B cell (primary cell): ENCODE results near the gene FOXK1. TPM values are rescaled to one million over a fixed set of nuclear protein-coding genes. Genes with fewer than 3 reads are reported as not detected.

Source experiments
- ATAC-seq: fragments of 200-7000 bp; cut with Tn5 transposase; one replicate; pipeline ENCODE4 v1.10.0; 2021; ENCODE audit warnings: low read depth, mild to moderate bottlenecking, moderate number of reproducible peaks, moderate library complexity
- CTCF ChIA-PET: fragments of 350-600 bp; sonication (Branson Sonifier 250); formaldehyde crosslinking; loops from one replicate; lab custom pipeline; 2021; ENCODE audit warnings: antibody characterized with exemption, inconsistent platforms; lab: Charles Lee
- POLR2A ChIA-PET: fragments of 350-600 bp; sonication (Branson Sonifier 250); formaldehyde crosslinking; loops from one replicate; lab custom pipeline; 2021; ENCODE audit warnings: antibody characterized with exemption; lab: Charles Lee
- DNase-seq: peaks from one replicate; pipeline ENCODE4 v3.0.0; 2013
- H2AFZ ChIP-seq: 2 replicates; pipeline ENCODE4 v1.6.1; 2012; ENCODE audit warnings: mild to moderate bottlenecking, low read depth, low read length; ENCODE audit not compliant: insufficient read depth, poor library complexity, severe bottlenecking
- H3K27ac ChIP-seq, 2 donors: 1 replicate in 1 of 2; 2 replicates in 1 of 2; pipeline ENCODE4 v1.5.1; 2012 to 2013; ENCODE audit warnings: low read length in 2 of 2, mild to moderate bottlenecking in 2 of 2, moderate library complexity in 1 of 2
- H3K27me3 ChIP-seq, 4 experiments: fragments of 200-600 bp in 1 of 4; sonication (generic) in 1 of 4; replicated peaks in 1 of 4; 1 replicate in 2 of 4; 2 replicates in 2 of 4; pipeline versions ENCODE4 v1.6.1 to v1.7.0; 2013 to 2016; ENCODE audit warnings: low read length in 3 of 4, mild to moderate bottlenecking in 2 of 4, mixed read lengths in 1 of 4, moderate library complexity in 1 of 4; ENCODE audit not compliant: insufficient read depth in 4 of 4, control insufficient read depth in 3 of 4; ENCODE audit errors: control extremely low read depth in 1 of 4
- H3K36me3 ChIP-seq, 2 experiments: replicated peaks in 1 of 2; 1 replicate in 1 of 2; 2 replicates in 1 of 2; pipeline versions ENCODE4 v1.6.1 to v1.7.1; 2013; ENCODE audit warnings: low read length in 1 of 2; ENCODE audit not compliant: insufficient read depth in 2 of 2, control insufficient read depth in 1 of 2; ENCODE audit errors: control extremely low read depth in 1 of 2, extremely low read depth in 1 of 2
- H3K4me1 ChIP-seq, 2 donors: fragments of 200-600 bp in 1 of 2; sonication (generic) in 1 of 2; 1 replicate in 1 of 2; 2 replicates in 1 of 2; pipeline versions ENCODE4 v1.5.1 to v1.6.1; 2013 to 2017; ENCODE audit warnings: low read length in 2 of 2; ENCODE audit not compliant: control insufficient read depth in 2 of 2, insufficient read depth in 2 of 2
- H3K4me2 ChIP-seq: replicated peaks from 2 replicates; pipeline ENCODE3; 2012; ENCODE audit warnings: mild to moderate bottlenecking, low read depth, low read length; ENCODE audit not compliant: poor library complexity, severe bottlenecking
- H3K4me3 ChIP-seq, 5 experiments: fragments of 200-600 bp in 1 of 5; sonication (generic) in 1 of 5; 1 replicate in 3 of 5; 2 replicates in 2 of 5; pipeline versions ENCODE4 v1.5.1 to v1.7.0; 2011 to 2016; ENCODE audit warnings: low read length in 4 of 5, mild to moderate bottlenecking in 4 of 5, low read depth in 2 of 5, control low read depth in 1 of 5, moderate library complexity in 1 of 5; ENCODE audit not compliant: insufficient read depth in 1 of 5; ENCODE audit errors: control extremely low read depth in 1 of 5, extremely low read depth in 1 of 5
- H3K79me2 ChIP-seq: fragments of 200-600 bp; sonication (generic); one replicate; pipeline ENCODE4 v1.6.0; 2016; ENCODE audit warnings: low read length; ENCODE audit not compliant: control insufficient read depth, insufficient read depth
- H3K9ac ChIP-seq: fragments of 200-600 bp; sonication (generic); 2 replicates; pipeline ENCODE4 v1.6.1; 2017; ENCODE audit warnings: mild to moderate bottlenecking, low read length, moderate library complexity
- H3K9me3 ChIP-seq, 3 donors: one replicate each; pipeline versions ENCODE4 v1.6.1 to v1.7.1; 2013; ENCODE audit warnings: low read length in 2 of 3; ENCODE audit not compliant: control insufficient read depth in 2 of 3, insufficient read depth in 1 of 3; ENCODE audit errors: control extremely low read depth in 1 of 3
- H4K20me1 ChIP-seq: 2 replicates; pipeline ENCODE4 v1.6.0; 2012; ENCODE audit warnings: mild to moderate bottlenecking, low read length; ENCODE audit not compliant: insufficient read depth, control insufficient read depth, poor library complexity, severe bottlenecking
- H3K27ac Mint-ChIP-seq: one replicate; pipeline ENCODE4 v1.8.0; 2021; ENCODE audit warnings: mixed read lengths
- H3K27me3 Mint-ChIP-seq: one replicate; pipeline ENCODE4 v1.8.0; 2021; ENCODE audit warnings: mixed read lengths
- H3K4me1 Mint-ChIP-seq: one replicate; pipeline ENCODE4 v1.8.0; 2021; ENCODE audit warnings: mixed read lengths
- H3K4me3 Mint-ChIP-seq: one replicate; pipeline ENCODE4 v1.8.0; 2021; ENCODE audit warnings: mixed read lengths
- H3K9me3 Mint-ChIP-seq: one replicate; pipeline ENCODE4 v1.8.0; 2022; ENCODE audit warnings: mixed read lengths; ENCODE audit not compliant: insufficient read depth
- CTCF ChIP-seq: fragments of 200-600 bp; IDR thresholded peaks from one replicate; pipeline ENCODE4 v1.8.0; 2022; ENCODE audit warnings: antibody characterized with exemption, mild to moderate bottlenecking
- EZH2 ChIP-seq: IDR thresholded peaks from 2 replicates; pipeline ENCODE4 v1.6.1; 2012; ENCODE audit warnings: borderline replicate concordance, low read depth, mild to moderate bottlenecking, moderate library complexity, low read length; ENCODE audit not compliant: insufficient read depth, poor library complexity, severe bottlenecking
- WGBS: methylation state at CpG from one replicate; pipeline ENCODE4 v1.1.5; 2013; ENCODE audit warnings: missing lambda C conversion rate; ENCODE audit not compliant: insufficient coverage; 5-methylcytosine and 5-hydroxymethylcytosine counted together
- intact Hi-C: fragments of 100-400 bp; cut with micrococcal nuclease; formaldehyde crosslinking; loops from one replicate; pipeline ENCODE4 v1.10.0; 2022
- polyA plus RNA-seq: library from polyadenylated mRNA; depleted of rRNA; stranded (reverse); fragments of >200 nt; gene quantifications from 2 replicates; pipeline ENCODE4 v1.2.3, GENCODE V29; 2012
- total RNA-seq, 2 donors: library from RNA; stranded (reverse); fragments of 120-200 nt in 1 of 2; gene quantifications; 1 replicate in 1 of 2; 2 replicates in 1 of 2; pipeline versions ENCODE4 v1.2.3 to v1.2.4, GENCODE V29; 2013 to 2022

Gene FOXK1
- total and polyA plus RNA-seq, 2 donors (not counting 1 experiment from before 2014, with no cell fraction given), result 17.9 to 56.2 TPM

- peaks cover 5 to 13% of the 10 kb centered on the region in 2 donors for H3K4me1 ChIP-seq
- Mint-ChIP-seq H3K27ac (peak overlapping the region; percentile 87), H3K4me3 (peak overlapping the region; percentile 88), H3K9me3 (no peaks in the 10 kb centered on the region), H3K27me3 (no peaks in the 10 kb centered on the region), H3K4me1 (peaks cover 11% of the 10 kb centered on the region)
- CTCF ChIA-PET, result interaction anchor here (0.9 to 2.0 kb wide), 13 partner anchors 16 to 332 kb away, joined by 3 to 36 read pairs (median 4); partner anchors contain the start of genes AP5Z1 and FOXK1
- H4K20me1 ChIP-seq, result no peaks in the 10 kb centered on the region
- peaks cover 0 to 5% (median 0%) of the 10 kb centered on the region in 4 experiments for H3K27me3 ChIP-seq
- TF ChIP-seq EZH2, result no peak
- peak; percentile 44 for TF ChIP-seq CTCF
- POLR2A ChIA-PET, result interaction anchor here (0.6 to 2.0 kb wide), 6 partner anchors 41 to 1864 kb away, joined by 3 to 37 read pairs (median 12); partner anchors contain the start of genes AP5Z1 and FOXK1
- peak overlapping the region; percentile 57 to 83 (median 79) for H3K4me3 ChIP-seq
- H2AFZ ChIP-seq, result peak overlapping the region; percentile 97
- peak; percentile 99 for DNase-seq
- no peaks in the 10 kb centered on the region for H3K36me3 ChIP-seq
- WGBS, result under 1% methylated on average over 103 of the region's 103 CpGs
- peaks cover 0 to 8% (median 0%) of the 10 kb centered on the region in 3 donors for H3K9me3 ChIP-seq
- H3K79me2 ChIP-seq, result no peaks in the 10 kb centered on the region
- H3K27ac ChIP-seq, result peak overlapping the region; percentile 83 to 90
- peak overlapping the region; percentile 97 for H3K4me2 ChIP-seq
- intact Hi-C loops, result loop anchor here (1.0 kb wide), 3 partner anchors 31 to 83 kb away; partner anchors contain the start of gene FOXK1
- ATAC-seq, result peak; percentile 82
- peak overlapping the region; percentile 77 for H3K9ac ChIP-seq
Measured at GRCh38 chr7:4641667-4642467, 40.2 kb upstream of the FOXK1 start.
